NCI-H2107 treated with DMSO at 0.1 percent for 48 hours (cell line): ENCODE data around the gene BANF2.
"Not testable (repeated sequence)": the region's sequence is repeated elsewhere in the genome, so short reads cannot be mapped to it uniquely, and the experiment has no call there.

Experiments
- DNase-seq: peaks from one replicate; lab custom pipeline; 2025; ENCODE audit not compliant: unreplicated experiment; lab: John Stamatoyannopoulos, UW

The BANF2 gene

DNA sequence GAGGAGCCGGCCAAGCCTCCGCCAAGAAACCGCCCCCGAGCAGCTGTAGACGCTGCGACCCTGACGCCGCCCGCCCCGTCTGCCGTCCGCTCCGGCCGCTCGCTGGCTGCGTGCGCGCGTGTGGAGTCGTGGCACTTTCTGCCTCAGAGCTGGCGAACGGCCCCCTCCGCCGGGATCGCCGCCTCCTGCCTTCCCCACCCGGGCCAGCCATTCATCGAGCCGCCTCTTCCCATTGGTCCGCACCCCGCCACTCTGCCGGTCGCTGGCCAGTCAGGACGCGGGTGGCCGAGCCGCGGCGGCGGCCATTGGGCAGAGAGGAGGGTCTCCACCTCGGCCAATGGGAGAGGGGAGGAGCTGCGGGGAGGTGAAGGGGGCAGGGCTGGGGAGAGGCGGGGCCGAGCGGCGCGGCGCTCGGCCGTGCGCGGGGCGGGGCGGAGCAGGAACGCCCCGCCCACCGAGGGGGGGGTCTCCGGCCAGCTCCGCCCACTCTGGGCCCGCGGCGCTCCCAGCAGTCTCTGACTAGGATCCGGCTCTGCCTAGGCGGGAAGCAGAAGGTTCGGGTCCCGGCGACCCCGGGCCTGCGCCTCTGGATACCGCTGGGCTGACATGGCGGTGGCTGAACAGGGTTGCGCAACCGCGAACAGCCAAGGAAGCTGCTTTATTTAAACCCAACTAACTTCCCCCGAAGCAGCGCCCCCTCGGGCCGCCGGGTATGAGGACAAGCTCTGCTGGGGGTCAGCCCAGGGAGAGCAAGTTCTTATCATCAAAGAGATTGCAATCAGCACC lies 17.5 kb upstream of the BANF2 start, which contains the start of gene RRBP1:
Gene RRBP1, minus strand, starts transcription at position 140 of the 786 bp plus-strand sequence. CDS start 21,735 bp downstream, outside the sequence.
- DNase-seq, result peak; percentile 80

DNA sequence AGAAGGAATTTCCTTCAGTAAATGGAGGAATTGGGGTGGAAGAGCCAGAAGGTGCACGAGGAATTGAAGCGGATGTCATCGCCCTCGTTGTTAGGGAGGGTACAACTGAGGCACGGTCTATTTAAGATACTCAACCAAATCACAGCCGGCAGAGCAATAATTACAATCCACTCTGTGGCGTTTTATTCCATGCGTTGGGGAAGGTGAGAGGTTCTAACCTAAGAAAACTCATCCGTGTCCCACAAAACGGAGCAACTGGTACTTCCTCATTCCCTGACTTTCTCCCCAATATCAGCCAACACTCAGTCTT lies 16.9 kb upstream of the BANF2 start:
- no peak for DNase-seq

DNA sequence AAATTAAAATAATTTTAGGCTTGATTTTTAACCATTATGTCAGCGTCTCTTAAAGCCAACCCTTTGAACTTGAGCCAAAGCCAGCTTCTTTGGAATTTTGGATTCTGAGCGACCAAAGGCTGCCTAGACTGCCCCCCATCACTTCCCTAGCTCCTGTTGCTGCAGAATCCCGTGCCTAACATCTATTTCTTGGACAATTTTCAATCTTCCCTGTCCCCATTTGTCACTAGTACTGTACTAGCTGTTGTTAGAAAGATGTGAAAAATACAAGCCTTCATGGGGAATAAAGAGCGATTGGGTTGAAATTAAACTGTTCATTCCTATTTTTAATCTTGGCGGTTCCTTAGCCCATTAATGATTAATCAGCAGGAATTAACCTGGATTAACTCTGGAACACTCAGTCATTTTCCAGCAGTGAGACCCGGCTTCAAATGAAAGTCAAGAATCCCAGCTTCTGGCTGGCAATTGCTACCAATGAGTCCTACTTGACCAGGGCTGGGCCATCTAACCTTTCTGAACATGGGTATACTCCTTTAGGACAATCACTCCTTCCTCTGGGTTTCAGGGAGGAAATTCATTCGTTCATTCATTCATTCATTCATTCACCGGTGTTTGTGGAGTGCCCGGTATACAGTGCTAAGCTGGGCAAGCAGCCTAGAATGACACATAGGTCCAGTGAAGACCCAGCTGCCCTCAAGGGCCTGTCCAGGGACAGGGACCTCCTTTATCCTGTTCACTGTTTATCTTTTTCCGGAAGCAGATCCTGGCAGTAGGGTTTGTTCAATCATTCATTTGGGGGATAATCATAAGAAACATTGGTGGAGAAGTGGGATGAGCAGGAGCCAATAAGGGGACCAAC lies 16.3 kb upstream of the BANF2 start:
- no peak for DNase-seq

DNA sequence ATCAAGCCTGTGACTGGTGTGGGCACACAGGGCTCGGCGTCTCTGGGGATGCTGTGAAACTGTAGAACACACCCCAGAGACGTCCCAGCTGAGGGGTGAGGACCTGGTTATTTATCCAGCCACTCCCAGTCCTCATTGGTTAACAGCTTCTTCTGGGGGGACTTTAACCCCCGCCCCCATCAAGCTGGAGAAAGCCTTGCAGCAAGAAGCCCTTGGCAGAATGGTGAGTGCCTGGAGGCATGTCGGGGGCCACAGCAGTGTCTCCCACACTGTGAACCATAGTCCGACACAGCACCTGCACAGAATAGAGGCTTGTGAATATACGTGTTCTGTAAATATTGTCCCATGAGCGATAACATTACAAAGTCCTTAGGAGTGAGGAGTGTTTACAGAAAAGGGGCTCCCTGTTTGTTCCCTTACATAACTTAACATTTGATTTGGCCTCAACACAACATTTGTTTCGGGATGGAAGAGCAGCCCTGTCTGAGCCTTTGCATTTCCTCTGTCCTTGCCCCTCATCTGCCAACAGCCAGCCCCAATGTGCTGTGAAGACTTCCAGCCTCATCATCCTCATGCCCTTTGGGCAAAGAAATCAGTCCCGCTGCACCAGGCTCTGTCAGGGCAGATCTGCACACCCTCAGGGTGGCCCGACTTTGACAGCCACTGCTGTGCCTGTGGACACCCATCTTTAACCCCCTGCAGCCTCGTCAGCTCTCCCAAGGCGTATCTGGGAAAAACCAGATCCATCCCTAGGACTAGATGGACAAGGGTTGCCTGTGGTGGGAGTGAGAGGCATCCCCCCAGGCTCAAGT lies 15.5 kb upstream of the BANF2 start:
- DNase-seq, result no peak

DNA sequence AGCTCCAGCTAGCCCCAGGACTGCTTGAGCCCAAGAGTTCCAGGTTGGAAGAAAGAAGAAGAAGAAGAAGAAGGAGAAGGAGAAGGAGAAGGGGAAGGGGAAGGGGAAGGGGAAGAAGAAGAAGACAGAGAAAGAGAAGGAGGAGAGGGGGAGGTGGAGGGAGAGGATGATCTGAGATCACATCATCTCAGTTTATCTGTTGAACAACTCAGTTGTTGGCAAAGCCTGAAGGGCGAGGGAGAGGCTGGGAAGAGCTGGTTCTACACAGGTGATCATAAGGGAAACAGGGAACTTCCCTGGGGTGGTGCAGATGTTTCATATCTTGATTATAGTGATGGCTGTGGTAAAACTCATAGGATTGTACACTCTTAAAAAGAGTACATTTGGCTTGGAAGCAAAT lies 14.6 kb upstream of the BANF2 start:
- DNase-seq, result no peak

DNA sequence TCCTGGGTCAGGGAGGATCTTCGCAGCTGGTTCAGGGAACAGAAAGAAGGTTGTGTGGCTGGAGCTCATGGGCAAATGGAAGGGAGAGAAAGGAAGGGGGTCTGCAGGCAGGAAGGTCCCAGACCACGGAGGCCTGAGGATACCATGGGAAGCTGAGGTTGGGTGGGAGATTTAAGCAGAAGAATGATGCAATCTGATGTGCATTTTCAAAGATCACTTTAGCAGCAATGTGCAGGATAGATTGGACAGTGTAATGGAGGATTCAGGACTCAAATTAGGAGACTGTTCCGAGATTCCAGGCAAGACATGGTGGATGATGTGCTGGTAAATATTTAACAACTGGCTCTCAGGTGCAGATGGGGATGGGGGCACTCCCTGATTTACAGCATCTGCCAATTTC lies 12.0 kb upstream of the BANF2 start:
- DNase-seq, result no peak

DNA sequence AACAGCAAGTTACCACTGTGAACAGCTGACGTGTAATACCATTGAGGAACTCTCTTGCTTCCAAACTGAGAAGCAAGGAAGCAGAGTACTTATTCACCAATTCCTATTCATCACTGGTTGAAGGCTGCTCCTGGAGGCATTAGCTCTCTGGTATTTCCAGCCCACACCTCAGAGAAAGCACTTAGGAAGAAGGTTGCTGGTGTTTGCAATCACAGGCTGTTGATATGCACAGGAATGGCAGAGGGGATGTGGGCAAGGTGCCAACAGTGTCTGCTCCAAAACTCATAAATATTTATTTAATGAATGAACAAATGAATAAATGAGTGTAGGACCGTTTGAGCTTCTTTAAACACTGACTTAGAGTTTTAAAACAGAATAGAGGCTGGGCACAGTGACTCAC lies 10.8 kb upstream of the BANF2 start:
- DNase-seq, result no peak

DNA sequence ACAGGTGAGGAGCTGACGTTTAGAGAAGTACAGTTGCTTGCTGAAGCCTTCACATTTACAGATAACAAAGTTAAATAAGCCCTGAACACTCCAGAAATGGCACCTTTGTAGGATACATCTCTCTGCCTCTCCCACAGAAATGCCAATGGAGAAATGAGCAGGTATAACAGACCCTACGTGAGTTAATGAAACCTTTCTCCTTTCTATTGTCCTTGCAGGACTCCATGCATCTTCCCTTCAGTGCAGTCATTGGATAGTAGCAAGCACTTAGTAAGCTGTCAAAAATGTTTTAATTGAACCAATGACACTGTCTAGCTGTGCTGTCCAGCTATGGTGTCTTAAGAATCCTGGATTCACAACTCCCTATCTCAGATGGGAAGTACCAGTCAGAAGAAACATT lies 9.6 kb upstream of the BANF2 start:
- DNase-seq, result no peak

DNA sequence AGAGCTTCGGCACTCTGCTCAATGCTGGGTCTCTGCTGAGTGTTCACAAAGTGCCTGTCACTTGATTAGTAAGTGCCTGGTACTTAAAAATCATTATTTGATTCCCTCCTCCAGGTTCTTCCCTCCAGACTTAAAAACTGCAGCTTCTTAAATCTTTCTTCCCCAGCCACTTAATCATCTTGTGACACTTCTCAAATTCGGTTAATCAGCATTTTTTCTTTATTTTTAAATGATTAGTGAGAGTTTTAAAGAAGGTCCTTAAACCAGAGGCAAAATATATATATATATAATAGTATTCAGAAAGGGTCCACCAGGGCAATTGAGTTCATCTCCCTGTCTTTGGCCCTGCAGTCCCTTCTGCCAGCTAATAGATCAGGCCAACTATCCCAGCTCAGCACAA lies 8.0 kb upstream of the BANF2 start:
- DNase-seq, result no peak

DNA sequence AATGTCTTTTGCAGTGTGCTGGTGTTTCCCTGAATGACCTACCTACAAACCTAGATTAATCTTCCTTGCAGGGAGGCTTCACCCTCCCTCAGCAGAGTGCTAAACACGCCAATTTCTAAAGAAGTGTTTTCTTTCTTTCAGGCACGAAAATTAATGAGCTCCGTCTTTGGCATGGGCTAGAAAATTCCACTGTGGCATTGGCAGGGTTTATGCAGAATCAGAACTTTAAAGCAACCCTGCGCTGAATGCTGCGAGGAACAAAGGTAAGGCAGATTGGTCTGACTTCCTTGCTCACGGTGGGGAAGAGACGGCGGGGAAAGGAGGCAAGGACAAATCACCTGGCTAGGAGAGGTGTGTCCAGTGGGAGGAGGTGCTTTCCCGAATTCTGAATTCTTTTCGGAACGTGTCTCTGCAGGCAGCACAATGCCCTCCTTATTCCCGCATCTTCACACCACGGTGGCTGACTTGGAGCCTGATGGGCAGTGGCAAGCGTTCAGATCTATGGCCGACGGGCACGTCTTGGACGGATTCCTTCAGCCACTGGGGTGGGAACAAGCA lies 6.2 kb upstream of the BANF2 start:
- no peak for DNase-seq

DNA sequence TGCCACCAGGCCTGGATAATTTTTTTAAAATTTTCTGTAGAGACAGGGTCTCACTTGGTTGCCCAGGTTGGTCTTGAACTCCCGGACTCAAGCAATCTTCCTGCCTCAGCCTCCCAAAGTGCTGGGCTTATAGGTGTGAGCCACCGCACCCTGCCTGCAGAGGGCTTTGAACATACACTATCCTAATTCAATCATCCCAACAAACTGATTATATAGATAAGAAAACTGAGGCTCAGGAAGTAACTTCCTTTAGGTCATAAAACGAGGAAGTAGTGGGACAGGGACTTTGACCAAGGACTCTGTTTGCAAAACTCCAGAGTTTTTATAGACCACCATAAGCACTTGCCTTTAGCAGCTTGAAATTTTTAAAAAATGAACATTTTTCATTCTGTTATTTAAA lies 5.0 kb upstream of the BANF2 start:
- DNase-seq, result no peak

DNA sequence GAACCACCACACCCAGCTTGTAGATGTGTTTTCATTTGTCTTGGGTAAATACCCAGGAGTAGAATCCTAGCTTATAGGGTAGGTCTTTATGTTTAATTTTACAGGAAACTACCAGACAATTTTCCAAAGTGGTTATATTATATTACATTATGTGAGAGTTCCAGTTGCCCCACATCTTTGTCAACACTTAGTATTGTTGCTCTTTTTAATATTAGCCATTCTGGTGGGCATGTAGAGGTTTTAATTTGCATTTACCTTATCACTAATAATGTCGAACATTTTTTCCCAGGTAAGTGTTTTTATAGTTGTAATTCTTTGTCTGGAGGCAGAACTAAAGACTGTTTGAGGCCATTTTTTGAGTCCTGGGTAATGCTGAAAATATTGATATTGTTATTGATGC lies 3.5 kb upstream of the BANF2 start:
- DNase-seq, result no peak

DNA sequence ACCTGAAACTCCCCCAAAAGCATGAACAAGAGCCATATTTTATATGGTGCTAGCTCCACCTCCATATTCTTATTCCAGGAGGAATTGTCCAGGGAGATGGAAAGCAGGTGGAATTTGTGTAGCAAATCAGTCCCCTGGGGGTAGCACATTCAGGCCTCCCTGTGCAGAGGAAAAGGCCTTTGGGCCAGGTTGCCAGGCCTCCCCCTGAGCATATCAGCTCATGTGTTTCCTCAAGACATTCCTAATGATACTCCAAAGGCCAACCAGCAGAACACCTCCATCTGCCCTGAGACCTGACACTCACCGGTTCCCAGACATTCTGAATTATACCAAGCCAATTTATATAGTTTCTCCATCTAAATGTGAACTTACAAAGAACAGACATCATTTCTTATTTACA lies 2.6 kb upstream of the BANF2 start:
- DNase-seq, result no peak

DNA sequence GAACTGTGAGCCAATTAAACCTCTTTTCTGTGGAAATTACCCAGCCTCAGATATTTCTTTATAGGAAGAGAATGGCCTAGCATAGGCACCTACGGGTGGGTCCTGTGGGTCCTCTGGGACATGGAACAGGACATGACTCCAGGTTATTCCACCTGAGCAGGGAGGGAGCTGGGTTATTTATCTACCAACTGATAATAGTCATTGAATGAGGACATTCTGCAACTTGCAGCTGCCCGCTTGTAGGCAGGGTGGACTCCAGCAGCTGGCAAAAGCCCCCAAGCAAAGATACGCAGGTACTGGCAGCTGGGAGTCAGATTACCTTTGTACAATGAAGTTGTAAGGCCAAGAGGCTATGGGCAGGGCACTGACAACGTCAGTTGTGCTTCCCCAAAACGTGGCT lies 1.4 kb upstream of the BANF2 start:
- DNase-seq, result no peak

DNA sequence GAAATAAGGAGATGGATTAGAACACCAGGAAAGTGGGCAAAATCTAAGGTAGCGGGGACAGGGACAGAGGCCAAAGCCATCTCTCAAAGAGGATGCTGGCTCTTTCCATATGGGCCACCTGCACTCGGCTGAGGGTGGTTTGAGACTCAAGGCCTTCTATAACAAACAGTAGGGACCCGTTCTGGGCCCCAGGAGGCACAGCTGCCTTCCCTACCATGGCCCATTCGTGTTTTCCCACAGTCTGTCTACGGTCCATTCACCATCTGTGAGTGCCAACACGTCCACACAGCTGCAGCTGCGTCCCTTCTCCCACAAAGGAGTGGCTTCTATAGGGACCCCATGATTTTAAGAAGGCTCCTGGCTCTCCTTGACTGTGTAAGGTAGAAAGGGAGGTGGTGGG lies 871 bp downstream of the BANF2 start:
- DNase-seq, result no peak

DNA sequence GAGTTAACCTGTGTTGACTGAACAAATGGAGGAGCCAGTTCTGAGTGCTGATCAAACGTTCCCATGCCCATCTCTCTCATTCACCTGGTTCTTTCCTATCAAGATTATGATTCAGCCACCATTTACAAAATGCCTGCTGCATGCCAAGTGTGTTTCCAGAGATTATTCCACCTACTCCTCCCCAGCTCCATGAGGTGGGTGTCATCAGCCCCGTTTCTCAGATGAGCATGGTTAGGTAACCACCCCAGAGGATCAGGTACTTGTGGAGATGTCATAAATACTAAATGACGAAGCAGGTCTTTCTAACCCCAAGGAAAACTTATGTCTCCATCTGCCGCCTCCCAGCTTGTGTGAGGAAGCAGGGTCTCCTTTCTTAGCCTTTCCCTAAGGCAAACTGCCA lies 2.1 kb downstream of the BANF2 start:
- DNase-seq, result no peak

DNA sequence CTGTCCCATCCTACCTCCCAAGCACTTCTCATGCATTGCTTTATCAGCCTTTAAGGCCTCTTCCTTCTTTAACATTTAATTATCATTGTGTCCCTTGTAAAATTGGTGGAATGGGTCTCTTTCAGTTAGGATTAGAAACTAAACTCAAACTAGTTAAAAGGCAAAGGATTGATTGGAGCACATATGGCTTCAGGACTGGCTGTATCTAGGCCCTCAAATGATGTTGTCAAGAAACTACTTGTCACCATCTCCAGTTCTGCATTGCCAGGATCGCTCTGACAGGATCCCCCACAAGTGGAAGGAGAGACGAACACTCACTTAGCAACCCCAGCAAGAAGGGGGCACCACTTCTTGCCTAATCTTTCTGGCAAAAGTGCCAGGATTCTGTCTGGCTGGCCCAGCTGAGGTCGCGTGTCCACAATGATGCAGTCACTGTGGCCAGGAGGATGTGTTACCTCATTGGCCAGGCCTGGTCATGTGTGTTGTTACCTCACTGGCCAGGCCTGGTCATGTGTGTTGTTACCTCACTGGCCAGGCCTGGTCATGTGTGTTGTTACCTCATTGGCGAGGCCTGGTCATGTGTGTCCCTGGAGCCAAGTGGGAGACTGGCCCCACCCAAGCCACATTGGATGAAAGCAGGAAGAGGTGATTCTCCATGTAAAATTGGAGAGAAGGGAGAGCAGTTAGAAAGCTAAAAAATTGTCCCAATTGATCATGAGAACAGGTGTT lies 5.0 kb downstream of the BANF2 start:
- no peak for DNase-seq

DNA sequence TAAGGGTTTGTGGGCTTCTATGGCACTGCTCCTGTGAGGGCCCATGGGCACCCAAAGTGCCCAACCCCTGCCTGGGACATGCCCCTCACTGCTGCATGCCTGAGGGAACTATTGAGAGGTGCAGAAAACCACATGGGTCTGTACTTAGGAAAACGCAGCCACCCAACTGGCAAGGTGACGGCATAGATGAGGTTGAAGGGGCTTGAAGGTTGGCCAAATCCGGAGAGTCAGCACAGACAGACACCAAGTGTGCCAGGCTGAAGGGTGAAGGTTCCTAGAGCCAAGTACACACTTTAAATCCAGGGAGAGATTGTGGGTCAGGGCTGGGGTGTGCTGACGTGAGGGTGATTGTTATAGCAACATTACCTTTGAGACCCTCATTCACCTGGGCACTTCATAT lies 6.2 kb downstream of the BANF2 start:
- no peak for DNase-seq

DNA sequence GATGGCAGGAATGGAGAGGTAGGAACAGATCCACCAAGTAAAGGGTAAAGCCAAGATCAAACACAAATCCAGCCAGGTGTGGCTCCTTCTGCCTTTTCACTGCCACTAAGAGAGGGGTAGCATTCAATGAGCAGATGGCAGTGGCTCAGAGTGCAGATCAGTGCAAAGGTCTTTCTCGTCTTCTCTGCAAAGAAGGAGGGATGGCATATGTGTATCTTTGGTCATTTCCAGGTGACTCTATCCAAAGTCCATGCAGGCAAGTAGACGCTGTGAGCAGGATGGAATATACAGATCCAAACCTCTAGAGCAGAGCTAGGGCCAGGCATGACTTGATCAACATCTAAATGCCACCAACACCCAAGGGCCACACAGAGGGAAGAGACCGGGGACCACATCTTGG lies 6.9 kb downstream of the BANF2 start:
- DNase-seq, result no peak

DNA sequence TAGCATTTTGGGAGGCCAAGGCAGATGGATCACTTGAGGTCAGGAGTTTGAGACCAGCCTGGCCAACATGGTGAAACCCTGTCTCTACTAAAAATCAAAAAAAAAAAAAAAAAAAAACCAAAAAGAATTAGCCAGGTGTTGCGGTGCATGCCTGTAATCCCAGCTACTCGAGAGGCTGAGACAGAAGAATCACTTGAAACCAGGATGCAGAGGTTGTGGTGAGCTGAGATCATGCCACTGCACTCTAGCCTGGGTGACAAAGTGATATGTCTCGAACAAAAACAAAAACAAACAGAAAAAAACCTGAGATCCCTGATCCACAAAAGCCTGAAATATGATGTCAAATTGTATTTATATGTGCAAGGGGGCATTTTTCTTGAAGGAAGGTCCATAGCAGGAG lies 8.2 kb downstream of the BANF2 start:
- DNase-seq, result not testable (repeated sequence)
